ENCODE results near the gene HEPACAM2. TPM values are rescaled to one million over a fixed set of nuclear protein-coding genes. Genes with fewer than 3 reads are reported as not detected.

Gene HEPACAM2
- total and polyA plus RNA-seq, 10 donors: 0.06 to 2.4 (median 0.28) TPM; not detected in 7

GRCh38 chr7:93232673-93233018 lies 6.4 kb upstream of the HEPACAM2 start:
- peak overlapping the region; percentile 62 to 88 (median 82) for H3K4me3 ChIP-seq
- H3K27ac ChIP-seq: peak overlapping the region in 7 of 8 donors; percentile 71 to 92 (median 88)
- WGBS, 5 donors: 1 to 2% (median 1%) methylated on average over 8 of the region's 8 CpGs
- peaks cover 18 to 65% (median 35%) of the 10 kb centered on the region in 6 donors for H3K4me1 ChIP-seq
- no peaks in the 10 kb centered on the region for H3K36me3 ChIP-seq
- H3K9me3 ChIP-seq: no peaks in the 10 kb centered on the region
- no peak for DNase-seq
- TF ChIP-seq CTCF (IDR thresholded peaks at IDR 0.05 in 8 of 11, conservative IDR thresholded peaks at IDR 0.05 in 3 of 11) (no peak), POLR2AphosphoS5 (IDR thresholded peaks at IDR 0.05) (no peak), POLR2A (IDR thresholded peaks at IDR 0.05) (no peak)
- H3K27me3 ChIP-seq (replicated peaks in 1 of 7): no peaks in the 10 kb centered on the region
- intact Hi-C loops (cut with DNase I; ENCODE audit: low total_unique reads): no loop called here

GRCh38 chr7:93231799-93232672 lies 5.8 kb upstream of the HEPACAM2 start, which contains the start of gene VPS50:
Gene VPS50, plus strand, starts transcription at chr7:93232366. Its CDS starts 102 bp downstream, at chr7:93232468.
- DNase-seq: peak; percentile 97
- 0 to 1% (median 0%) methylated on average over 23 to 40 of the region's 40 CpGs for WGBS, 5 donors
- peak within 1 kb of the TSS; percentile 62 to 88 (median 82) for H3K4me3 ChIP-seq
- H3K9me3 ChIP-seq: no peaks in the 10 kb centered on the region
- TF ChIP-seq CTCF (IDR thresholded peaks at IDR 0.05 in 8 of 11, conservative IDR thresholded peaks at IDR 0.05 in 3 of 11) (peak in 5 of 11 experiments; percentile 6 to 46 (median 43)), POLR2A (IDR thresholded peaks at IDR 0.05) (peak in 1 of 3 donors; percentile 21), POLR2AphosphoS5 (IDR thresholded peaks at IDR 0.05) (peak; percentile 23 to 96 (median 78))
- peaks cover 18 to 64% (median 35%) of the 10 kb centered on the region in 6 donors for H3K4me1 ChIP-seq
- peak within 1 kb of the TSS; percentile 66 to 92 (median 87) for H3K27ac ChIP-seq
- H3K27me3 ChIP-seq (replicated peaks in 1 of 7): no peaks in the 10 kb centered on the region
- H3K36me3 ChIP-seq: no peaks in the 10 kb centered on the region
- intact Hi-C loops (cut with DNase I; ENCODE audit: low total_unique reads): no loop called here

- WGBS, 5 donors: 22 to 35% (median 29%) methylated on average over 5 of the region's 5 CpGs
- no peaks in the 10 kb centered on the region for H3K27me3 ChIP-seq (replicated peaks in 1 of 7)
- H3K4me3 ChIP-seq: peak overlapping the region in 7 of 8 donors; percentile 74 to 88 (median 85)
- no peak for TF ChIP-seq POLR2AphosphoS5 (IDR thresholded peaks at IDR 0.05)
- no peak for TF ChIP-seq CTCF (IDR thresholded peaks at IDR 0.05 in 8 of 11, conservative IDR thresholded peaks at IDR 0.05 in 3 of 11)
- no peak for TF ChIP-seq POLR2A (IDR thresholded peaks at IDR 0.05)
- peaks cover 18 to 64% (median 35%) of the 10 kb centered on the region in 6 donors for H3K4me1 ChIP-seq
- no peaks in the 10 kb centered on the region for H3K36me3 ChIP-seq
- DNase-seq: no peak
- peak overlapping the region; percentile 66 to 92 (median 87) for H3K27ac ChIP-seq
- intact Hi-C loops (cut with DNase I; ENCODE audit: low total_unique reads): no loop called here
- H3K9me3 ChIP-seq: no peaks in the 10 kb centered on the region
Measured at GRCh38 chr7:93231259-93231658, 5.0 kb upstream of the HEPACAM2 start.

- peaks cover 10 to 36% (median 23%) of the 10 kb centered on the region in 6 donors for H3K4me1 ChIP-seq
- no peaks in the 10 kb centered on the region for H3K9me3 ChIP-seq
- peak overlapping the region in 3 of 8 donors; percentile 10 to 49 (median 37) for H3K27ac ChIP-seq
- H3K36me3 ChIP-seq: no peaks in the 10 kb centered on the region
- TF ChIP-seq CTCF (IDR thresholded peaks at IDR 0.05 in 8 of 11, conservative IDR thresholded peaks at IDR 0.05 in 3 of 11) (peak; percentile 43 to 87 (median 79)), POLR2A (IDR thresholded peaks at IDR 0.05) (no peak)
- no peak overlapping the region for H3K4me3 ChIP-seq
- intact Hi-C loops (cut with DNase I; ENCODE audit: low total_unique reads): no loop called here
- 1 to 3% (median 2%) methylated on average over 2 of the region's 2 CpGs for WGBS, 5 donors
- no peak for DNase-seq
- H3K27me3 ChIP-seq (replicated peaks in 1 of 7): no peaks in the 10 kb centered on the region
Measured at GRCh38 chr7:93228302-93228701, 2.0 kb upstream of the HEPACAM2 start.

All from spleen (tissue), 11 donors.